GM12874 (cell line): Measurements from ENCODE around the gene POLR3A.
A peak's percentile ranks its signal among the peaks of the same experiment; 100 is the strongest.

Experiments used
- TF ChIP-seq, protein P1 (sequence below): IDR thresholded peaks from 2 replicates; pipeline ENCODE4 v1.5.1; 2011; ENCODE audit warnings: low read depth, mild to moderate bottlenecking, control low read depth, low read length, moderate library complexity; ENCODE audit not compliant: insufficient read depth

The POLR3A gene

DNA sequence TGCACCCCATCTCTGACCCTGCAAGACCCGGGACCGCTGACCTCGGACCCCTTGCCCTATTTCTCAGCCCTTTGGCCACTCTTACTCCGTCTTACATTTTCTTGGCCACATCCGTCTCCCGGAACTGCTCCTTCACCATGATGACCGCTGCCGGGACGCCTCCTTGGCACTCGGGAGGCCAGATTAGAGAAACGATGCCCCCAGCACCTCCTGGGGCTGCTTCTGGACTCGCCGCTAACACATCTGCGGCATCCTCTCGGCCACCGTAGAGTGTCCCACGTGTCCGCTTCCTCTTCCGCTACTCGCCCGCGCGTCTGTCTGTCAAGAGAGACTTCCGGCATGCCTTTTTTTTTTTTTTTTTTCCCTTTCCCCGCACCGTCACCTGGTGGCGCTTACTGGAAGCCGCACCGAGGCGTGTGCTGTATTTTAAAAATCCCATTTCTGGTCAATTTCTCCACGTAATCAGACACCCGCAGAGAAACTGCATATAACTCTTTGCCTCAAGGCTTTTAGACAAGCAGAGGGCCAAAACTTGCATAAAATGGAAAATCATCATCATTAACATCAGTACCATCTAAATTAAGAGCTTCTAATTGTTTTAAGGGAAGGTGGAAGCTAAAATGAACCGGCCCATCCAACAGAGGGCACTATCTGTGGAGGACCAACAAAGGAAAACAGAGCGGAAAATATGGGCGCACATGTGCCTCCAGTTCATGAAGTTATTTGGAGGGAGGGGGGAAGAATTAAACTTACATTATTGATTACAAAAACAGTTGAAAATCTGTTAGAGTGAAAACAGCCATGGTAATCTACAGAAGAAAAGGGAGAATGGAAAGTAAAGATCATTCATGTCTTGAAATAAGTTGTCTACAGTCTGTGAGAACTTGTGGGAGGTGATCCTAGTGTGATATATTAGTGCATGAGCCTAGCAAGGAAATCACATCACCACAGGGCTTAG is at the start of gene POLR3A:
Gene POLR3A (minus strand): TSS at position 247 of the 958 bp plus-strand sequence. CDS start 108 bp downstream, at position 139.
- TF ChIP-seq, protein P1, sequence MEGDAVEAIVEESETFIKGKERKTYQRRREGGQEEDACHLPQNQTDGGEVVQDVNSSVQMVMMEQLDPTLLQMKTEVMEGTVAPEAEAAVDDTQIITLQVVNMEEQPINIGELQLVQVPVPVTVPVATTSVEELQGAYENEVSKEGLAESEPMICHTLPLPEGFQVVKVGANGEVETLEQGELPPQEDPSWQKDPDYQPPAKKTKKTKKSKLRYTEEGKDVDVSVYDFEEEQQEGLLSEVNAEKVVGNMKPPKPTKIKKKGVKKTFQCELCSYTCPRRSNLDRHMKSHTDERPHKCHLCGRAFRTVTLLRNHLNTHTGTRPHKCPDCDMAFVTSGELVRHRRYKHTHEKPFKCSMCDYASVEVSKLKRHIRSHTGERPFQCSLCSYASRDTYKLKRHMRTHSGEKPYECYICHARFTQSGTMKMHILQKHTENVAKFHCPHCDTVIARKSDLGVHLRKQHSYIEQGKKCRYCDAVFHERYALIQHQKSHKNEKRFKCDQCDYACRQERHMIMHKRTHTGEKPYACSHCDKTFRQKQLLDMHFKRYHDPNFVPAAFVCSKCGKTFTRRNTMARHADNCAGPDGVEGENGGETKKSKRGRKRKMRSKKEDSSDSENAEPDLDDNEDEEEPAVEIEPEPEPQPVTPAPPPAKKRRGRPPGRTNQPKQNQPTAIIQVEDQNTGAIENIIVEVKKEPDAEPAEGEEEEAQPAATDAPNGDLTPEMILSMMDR, result peak; percentile 47

DNA sequence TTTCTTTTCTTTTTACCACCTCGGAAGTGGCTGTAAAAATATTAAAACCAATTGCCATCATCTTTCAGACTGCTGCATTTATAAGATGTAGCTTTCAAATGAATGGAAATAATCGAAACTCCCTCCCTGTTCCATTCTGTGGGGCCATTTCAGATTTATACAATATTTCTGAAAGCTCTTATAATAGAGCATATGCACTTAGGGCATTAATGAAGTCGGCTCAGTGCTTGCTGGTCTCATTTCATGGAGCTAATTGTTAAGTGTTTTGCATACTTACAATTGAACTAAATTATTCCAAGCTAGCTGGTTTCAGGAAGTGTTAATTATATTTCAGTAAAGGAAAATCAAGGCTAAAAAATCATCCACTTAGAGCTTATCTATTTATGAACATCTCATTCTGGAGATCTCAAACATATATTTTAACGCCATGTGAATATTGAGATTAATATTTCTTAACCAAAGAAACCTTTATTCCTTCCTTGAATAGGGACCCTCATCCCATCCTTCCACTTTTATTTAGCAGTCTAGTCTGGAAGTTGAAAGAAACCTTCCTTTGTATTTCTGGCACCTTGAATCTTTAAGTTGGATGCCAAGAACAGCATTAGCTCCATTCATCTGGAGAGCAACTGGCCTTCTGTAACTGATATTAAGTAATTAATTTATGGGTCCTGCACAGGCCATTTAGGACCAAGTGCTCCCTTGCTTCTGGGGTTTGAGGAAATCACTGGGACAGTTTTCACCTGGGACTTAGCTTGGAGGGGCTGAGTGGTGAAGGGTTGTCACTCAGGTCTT is 49.4 kb upstream of the POLR3A start:
- TF ChIP-seq, protein P1, result no peak

DNA sequence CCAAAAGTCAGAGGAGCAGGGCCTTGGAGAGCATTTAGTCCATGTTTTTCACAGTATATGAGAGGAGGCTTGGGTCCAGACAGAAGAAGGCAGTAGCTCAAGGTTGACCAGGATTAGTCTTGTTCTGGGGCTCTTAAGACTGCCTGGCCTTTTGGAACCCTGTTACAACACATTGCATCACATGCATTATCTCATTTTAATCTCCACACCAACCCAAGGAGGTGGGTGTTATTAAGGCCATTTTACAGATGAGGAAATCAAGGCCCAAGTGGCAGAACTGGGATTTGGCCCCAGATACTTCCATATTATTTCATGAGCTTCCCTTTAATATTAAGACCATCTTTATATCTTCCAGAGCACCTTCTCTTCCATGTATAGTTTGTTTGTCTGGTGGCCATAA is 43.2 kb upstream of the POLR3A start:
- TF ChIP-seq, protein P1, result no peak

DNA sequence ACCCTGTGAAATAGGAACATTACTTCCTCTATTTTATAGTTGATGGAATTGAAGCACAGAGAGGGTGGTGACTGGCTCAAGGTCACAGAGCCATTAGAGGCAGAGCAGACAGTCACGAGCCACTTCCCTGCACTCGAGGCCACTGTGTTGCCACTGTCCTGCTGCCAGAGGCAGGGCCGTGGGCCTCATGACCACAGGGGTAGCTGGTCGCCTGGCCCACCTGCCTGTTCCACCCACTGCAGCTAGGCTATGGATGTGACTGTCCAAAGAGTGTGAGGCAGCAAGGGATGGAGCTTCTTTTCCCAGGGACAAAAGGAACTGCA is 42.5 kb upstream of the POLR3A start:
- TF ChIP-seq, protein P1, result no peak

DNA sequence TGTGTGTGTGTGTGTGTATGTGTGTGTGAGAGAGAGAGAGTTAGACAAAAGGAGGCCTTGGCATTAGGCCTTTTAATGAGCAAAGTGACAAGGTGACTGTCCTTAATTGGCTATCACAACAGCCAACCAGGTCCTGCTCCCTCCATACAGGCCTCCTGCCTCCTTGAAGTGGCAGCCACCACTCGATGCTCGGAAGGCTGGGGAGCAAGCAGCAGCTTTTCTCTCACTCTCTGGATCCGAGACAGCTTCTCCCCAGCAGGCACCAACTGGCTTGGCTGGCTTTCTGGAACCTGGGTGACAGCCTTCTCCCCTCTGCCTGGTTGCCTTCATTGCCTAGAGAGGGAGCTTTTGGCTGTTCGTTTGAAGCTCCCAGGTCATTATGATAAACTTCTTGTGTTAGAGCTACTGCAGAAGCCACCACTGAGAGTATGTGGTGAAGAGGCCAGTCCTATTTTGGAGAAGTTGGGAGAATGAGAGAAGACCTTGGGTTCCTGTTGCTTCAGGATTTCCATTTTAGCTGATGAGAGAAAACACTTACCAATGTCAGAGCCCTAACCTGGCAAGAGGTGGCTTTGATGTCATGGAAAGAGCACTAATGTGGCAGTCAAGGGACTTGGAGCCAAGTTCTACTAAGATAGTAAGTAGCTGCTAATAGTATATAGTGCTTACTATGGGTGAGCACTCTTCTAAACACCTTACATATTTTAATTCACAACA is 42.0 kb upstream of the POLR3A start:
- TF ChIP-seq, protein P1, result no peak

DNA sequence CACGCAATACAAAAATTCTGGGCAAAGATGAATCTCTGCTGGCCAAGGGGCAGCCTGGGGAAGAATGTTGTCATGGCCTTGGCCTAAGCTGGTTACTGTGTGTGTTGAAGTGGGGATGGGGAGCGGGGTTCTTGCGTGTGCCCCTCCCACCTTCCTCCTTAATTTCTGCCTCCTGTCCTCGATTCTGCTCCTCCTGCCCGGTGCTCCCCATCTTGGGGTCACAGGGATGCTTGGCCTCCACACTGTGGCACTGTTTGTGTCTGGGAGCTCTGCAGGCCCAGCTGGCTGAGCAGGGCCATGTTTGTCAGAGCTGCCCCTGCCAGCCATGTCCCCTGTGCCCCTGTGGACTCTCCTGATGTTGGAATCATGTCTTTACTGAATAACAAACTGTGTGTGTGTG is 41.4 kb upstream of the POLR3A start:
- TF ChIP-seq, protein P1, result no peak

DNA sequence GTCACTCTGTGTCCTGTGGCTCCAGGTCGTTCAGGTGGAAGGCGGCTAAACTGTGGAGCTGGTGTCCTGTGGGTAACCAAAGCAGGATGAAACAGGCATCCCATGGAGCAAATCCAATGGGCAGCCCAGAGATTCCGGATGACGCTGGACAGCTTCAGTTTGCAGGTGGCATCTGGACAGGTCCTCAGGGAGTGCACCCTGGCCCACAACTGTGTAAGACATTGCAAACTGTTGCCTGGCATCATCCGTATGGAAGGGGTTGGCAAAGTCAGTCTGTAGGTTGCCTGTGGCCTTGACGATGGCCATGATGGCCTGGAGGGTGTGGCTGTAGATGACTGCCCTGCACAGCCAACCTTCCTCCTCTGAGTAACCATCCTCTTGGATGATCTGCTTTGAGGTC is 39.8 kb upstream of the POLR3A start:
- TF ChIP-seq, protein P1, result no peak
